ENCODE measurements around the gene C3orf18. TPM values are rescaled to one million over a fixed set of nuclear protein-coding genes. Genes with fewer than 3 reads are reported as not detected.

C3orf18 gene
- total and polyA plus RNA-seq, 2 experiments from 2014 or later: 2.4 to 7.7 TPM

DNA sequence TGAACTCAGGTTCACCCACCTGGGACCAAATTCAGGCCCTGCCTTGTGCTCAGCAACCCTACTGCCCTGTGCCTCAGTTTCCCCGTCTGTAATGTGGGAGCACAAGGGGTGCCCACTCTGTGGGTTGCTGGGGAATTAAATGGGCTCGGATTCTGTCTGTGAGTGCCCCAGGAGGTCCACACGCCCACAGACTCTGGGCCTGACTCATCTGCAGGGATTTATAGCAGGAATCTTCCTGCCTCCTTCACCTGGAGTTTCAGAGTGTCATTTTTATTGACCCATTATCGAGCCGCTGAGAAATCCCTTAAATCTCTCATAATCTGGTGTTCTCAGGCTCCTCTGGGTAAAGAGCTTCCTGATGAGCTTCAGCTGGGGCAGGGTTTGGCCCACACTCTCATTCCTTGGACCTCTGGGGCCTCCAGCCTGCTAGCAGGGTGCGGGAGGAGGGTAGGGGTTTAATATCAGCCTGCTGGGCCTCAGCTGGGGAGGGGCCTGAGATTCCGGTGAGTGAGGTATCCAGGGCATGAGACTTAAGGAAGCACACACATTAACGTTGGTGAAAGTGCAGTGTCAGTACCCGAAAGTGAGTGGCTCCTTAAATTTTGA lies 16.4 kb downstream of the C3orf18 start (continued):
- TF ChIP-seq CREB1 (CRISPR knock-in tag; IDR thresholded peaks at IDR 0.05; ENCODE audit: low read depth): no peak

DNA sequence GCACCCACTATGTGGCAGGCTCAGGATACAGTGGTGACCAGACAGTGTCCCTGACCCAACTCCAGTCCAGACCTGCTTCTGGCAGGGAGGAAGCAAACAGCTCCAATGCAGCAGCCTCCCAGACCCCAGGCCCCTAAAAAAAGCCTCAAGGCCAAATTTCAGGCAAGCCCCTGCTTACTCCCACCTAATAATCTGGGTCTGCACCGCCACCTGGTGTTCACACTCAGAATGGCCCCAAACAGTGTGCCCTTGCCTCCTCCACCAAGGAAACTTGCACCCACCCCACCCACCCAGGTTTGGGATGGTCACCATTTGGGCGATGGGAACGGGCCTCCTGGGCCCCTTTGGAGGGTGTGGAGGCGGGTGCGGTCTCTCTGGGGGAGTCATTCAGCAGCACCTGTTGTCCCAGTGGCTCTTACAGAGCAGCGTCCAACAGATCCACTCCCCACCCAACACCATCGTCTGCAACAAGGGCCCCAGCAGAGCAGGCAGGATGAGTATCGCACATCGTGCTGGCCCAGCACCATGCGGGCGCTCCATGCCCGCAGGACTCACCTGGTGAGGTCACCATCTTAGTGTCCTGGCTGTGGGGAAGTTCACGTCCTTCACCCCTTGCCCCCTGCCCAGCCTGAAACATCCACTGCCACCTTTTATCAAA lies 17.3 kb downstream of the C3orf18 start:
- peaks cover 7% of the 10 kb centered on the region; the same call in 2 of the 3 replicates for H3K4me1 Mint-ChIP-seq
- Histone ChIP-seq H3K27ac (ENCODE audit: low read depth) (no peak overlapping the region), H3K4me2 (no peak overlapping the region), H2AFZ (peak overlapping the region; percentile 16; the same call in 1 of the 2 replicates), H3F3A (replicated peaks; ENCODE audit: low read depth) (no peaks in the 10 kb centered on the region), H3K27me3 (ENCODE audit: insufficient read depth) (no peaks in the 10 kb centered on the region), H3K36me3 (ENCODE audit: insufficient read depth) (no peaks in the 10 kb centered on the region), H3K4me1 (ENCODE audit: insufficient read depth) (peaks cover 7% of the 10 kb centered on the region; the same call in 1 of the 2 replicates), H3K4me3 (no peak overlapping the region), H3K79me2 (replicated peaks; ENCODE audit: insufficient read depth) (no peaks in the 10 kb centered on the region), H3K9me2 (ENCODE audit: insufficient read depth) (no peaks in the 10 kb centered on the region), H4K20me1 (replicated peaks; ENCODE audit: insufficient read depth) (no peaks in the 10 kb centered on the region)
- peak; percentile 82 for ATAC-seq
- H3K4me3 Mint-ChIP-seq: no peak overlapping the region
- no peaks in the 10 kb centered on the region for H3K9me3 Mint-ChIP-seq
- H3K27me3 Mint-ChIP-seq (ENCODE audit: insufficient read depth, low read depth, poor library complexity): peaks cover 12% of the 10 kb centered on the region
- TF ChIP-seq POLR2AphosphoS5 (IDR thresholded peaks at IDR 0.05; ENCODE audit: low read depth): no peak
- TF ChIP-seq, protein P1, sequence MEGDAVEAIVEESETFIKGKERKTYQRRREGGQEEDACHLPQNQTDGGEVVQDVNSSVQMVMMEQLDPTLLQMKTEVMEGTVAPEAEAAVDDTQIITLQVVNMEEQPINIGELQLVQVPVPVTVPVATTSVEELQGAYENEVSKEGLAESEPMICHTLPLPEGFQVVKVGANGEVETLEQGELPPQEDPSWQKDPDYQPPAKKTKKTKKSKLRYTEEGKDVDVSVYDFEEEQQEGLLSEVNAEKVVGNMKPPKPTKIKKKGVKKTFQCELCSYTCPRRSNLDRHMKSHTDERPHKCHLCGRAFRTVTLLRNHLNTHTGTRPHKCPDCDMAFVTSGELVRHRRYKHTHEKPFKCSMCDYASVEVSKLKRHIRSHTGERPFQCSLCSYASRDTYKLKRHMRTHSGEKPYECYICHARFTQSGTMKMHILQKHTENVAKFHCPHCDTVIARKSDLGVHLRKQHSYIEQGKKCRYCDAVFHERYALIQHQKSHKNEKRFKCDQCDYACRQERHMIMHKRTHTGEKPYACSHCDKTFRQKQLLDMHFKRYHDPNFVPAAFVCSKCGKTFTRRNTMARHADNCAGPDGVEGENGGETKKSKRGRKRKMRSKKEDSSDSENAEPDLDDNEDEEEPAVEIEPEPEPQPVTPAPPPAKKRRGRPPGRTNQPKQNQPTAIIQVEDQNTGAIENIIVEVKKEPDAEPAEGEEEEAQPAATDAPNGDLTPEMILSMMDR (conservative IDR thresholded peaks at IDR 0.05; ENCODE audit: low read depth in 2 of 2): peak; percentile 54 to 93
- DNase-seq (ENCODE audit: low spot score): peak; percentile 89
- H3K27ac Mint-ChIP-seq: no peak overlapping the region
- no peaks in the 10 kb centered on the region for H3K36me3 Mint-ChIP-seq (ENCODE audit: low read depth)

DNA sequence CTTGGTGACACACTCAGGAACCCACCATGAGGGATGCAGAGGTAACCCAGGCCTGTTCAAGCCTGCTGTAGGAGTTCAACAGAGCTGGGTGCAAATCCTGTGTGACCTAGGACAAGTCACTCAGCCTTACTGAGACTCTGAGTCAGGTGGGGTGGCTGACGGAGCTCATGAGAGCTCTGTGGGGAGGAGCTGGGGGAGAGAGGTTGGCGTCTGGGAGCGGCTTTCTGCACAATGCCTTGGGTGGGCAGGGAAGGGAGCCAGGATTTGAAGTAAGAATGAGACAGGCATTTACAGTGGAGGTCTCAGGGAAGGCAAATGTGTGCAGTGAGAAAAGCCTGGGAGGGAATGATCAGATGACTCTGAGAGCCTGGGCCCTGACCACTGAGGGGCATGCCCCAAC lies 18.3 kb downstream of the C3orf18 start:
- no peak for ATAC-seq
- H3K4me1 ChIP-seq (ENCODE audit: insufficient read depth): peaks cover 7% of the 10 kb centered on the region; the same call in 1 of the 2 replicates
- no peaks in the 10 kb centered on the region for H3K27me3 ChIP-seq (ENCODE audit: insufficient read depth)
- no peaks in the 10 kb centered on the region for H3K9me2 ChIP-seq (ENCODE audit: insufficient read depth)
- H3K36me3 Mint-ChIP-seq (ENCODE audit: low read depth): no peaks in the 10 kb centered on the region
- no peak overlapping the region for H3K4me3 ChIP-seq
- H3K36me3 ChIP-seq (ENCODE audit: insufficient read depth): no peaks in the 10 kb centered on the region
- no peaks in the 10 kb centered on the region for H4K20me1 ChIP-seq (replicated peaks; ENCODE audit: insufficient read depth)
- H3K9me3 Mint-ChIP-seq: no peaks in the 10 kb centered on the region
- H3K4me1 Mint-ChIP-seq: peaks cover 10% of the 10 kb centered on the region
- no peaks in the 10 kb centered on the region for H3K79me2 ChIP-seq (replicated peaks; ENCODE audit: insufficient read depth)
- H3K4me2 ChIP-seq: no peak overlapping the region
- H3K4me3 Mint-ChIP-seq: no peak overlapping the region
- H2AFZ ChIP-seq: no peak overlapping the region
- no peaks in the 10 kb centered on the region for H3F3A ChIP-seq (replicated peaks; ENCODE audit: low read depth)
- H3K27ac Mint-ChIP-seq: no peak overlapping the region
- DNase-seq (ENCODE audit: low spot score): no peak
- no peak overlapping the region for H3K27ac ChIP-seq (ENCODE audit: low read depth)
- peaks cover 8% of the 10 kb centered on the region for H3K27me3 Mint-ChIP-seq (ENCODE audit: insufficient read depth, low read depth, poor library complexity)
- TF ChIP-seq POLR2AphosphoS5 (IDR thresholded peaks at IDR 0.05; ENCODE audit: low read depth) (no peak), STAT1 (IDR thresholded peaks at IDR 0.05; ENCODE audit: unreplicated experiment) (no peak), ZNF114 (CRISPR knock-in tag; IDR thresholded peaks at IDR 0.05) (no peak), NANOG (IDR thresholded peaks at IDR 0.05; ENCODE audit: borderline replicate concordance) (no peak), CREB1 (CRISPR knock-in tag; IDR thresholded peaks at IDR 0.05; ENCODE audit: low read depth) (no peak), JUNB (IDR thresholded peaks at IDR 0.05; ENCODE audit: unreplicated experiment) (no peak), ZNF331 (CRISPR knock-in tag; IDR thresholded peaks at IDR 0.05; ENCODE audit: low read depth) (no peak)
- TF ChIP-seq, protein P2, sequence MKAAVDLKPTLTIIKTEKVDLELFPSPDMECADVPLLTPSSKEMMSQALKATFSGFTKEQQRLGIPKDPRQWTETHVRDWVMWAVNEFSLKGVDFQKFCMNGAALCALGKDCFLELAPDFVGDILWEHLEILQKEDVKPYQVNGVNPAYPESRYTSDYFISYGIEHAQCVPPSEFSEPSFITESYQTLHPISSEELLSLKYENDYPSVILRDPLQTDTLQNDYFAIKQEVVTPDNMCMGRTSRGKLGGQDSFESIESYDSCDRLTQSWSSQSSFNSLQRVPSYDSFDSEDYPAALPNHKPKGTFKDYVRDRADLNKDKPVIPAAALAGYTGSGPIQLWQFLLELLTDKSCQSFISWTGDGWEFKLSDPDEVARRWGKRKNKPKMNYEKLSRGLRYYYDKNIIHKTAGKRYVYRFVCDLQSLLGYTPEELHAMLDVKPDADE (IDR thresholded peaks at IDR 0.05): no peak
- TF ChIP-seq, protein P3, sequence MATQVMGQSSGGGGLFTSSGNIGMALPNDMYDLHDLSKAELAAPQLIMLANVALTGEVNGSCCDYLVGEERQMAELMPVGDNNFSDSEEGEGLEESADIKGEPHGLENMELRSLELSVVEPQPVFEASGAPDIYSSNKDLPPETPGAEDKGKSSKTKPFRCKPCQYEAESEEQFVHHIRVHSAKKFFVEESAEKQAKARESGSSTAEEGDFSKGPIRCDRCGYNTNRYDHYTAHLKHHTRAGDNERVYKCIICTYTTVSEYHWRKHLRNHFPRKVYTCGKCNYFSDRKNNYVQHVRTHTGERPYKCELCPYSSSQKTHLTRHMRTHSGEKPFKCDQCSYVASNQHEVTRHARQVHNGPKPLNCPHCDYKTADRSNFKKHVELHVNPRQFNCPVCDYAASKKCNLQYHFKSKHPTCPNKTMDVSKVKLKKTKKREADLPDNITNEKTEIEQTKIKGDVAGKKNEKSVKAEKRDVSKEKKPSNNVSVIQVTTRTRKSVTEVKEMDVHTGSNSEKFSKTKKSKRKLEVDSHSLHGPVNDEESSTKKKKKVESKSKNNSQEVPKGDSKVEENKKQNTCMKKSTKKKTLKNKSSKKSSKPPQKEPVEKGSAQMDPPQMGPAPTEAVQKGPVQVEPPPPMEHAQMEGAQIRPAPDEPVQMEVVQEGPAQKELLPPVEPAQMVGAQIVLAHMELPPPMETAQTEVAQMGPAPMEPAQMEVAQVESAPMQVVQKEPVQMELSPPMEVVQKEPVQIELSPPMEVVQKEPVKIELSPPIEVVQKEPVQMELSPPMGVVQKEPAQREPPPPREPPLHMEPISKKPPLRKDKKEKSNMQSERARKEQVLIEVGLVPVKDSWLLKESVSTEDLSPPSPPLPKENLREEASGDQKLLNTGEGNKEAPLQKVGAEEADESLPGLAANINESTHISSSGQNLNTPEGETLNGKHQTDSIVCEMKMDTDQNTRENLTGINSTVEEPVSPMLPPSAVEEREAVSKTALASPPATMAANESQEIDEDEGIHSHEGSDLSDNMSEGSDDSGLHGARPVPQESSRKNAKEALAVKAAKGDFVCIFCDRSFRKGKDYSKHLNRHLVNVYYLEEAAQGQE (IDR thresholded peaks at IDR 0.05; ENCODE audit: unreplicated experiment): no peak
- TF ChIP-seq, protein P1 (conservative IDR thresholded peaks at IDR 0.05; ENCODE audit: low read depth in 2 of 2): no peak

Data from GM23338 (cell line).